C4-2B (cell line): Measurements from ENCODE around the gene VAMP1.

ENCODE experiments used
- CTCF ChIP-seq: fragments of 450-650 bp; conservative IDR thresholded peaks from 2 replicates; pipeline ENCODE4 v1.5.1; 2017; ENCODE audit warnings: mild to moderate bottlenecking
- ZFX ChIP-seq: fragments of 450-650 bp; IDR thresholded peaks from 2 replicates; pipeline ENCODE4 v1.6.1; 2017

- no peak for TF ChIP-seq CTCF
- no peak for TF ChIP-seq ZFX
Observed at GRCh38 chr12:6469092-6469491, 1.4 kb downstream of the VAMP1 start.
